Activated CD4-positive, alpha-beta T cell treated with anti-CD3 and anti-CD28 coated beads, Interleukin-2, amount 10 ng/mL, durations not matched to agents 24 days and 14 days (primary cell): ENCODE measurements around the gene KCNJ1. TPM values are rescaled to one million over a fixed set of nuclear protein-coding genes. Genes with fewer than 3 reads are reported as not detected.

Experiments
- DNase-seq: peaks from one replicate; pipeline ENCODE4 v3.0.0; 2022
- H3K27ac Mint-ChIP-seq: one replicate; pipeline ENCODE4 v1.8.0; 2022; ENCODE audit warnings: mild to moderate bottlenecking, mixed read lengths
- H3K27me3 Mint-ChIP-seq: one replicate; pipeline ENCODE4 v1.8.0; 2022; ENCODE audit warnings: mixed read lengths
- H3K36me3 Mint-ChIP-seq: one replicate; pipeline ENCODE4 v1.8.0; 2022; ENCODE audit warnings: low read depth, mild to moderate bottlenecking, mixed read lengths
- H3K4me1 Mint-ChIP-seq: one replicate; pipeline ENCODE4 v1.8.0; 2021; ENCODE audit warnings: mixed read lengths
- H3K4me3 Mint-ChIP-seq: one replicate; pipeline ENCODE4 v1.8.0; 2022; ENCODE audit warnings: mild to moderate bottlenecking, moderate library complexity, mixed read lengths
- H3K9me3 Mint-ChIP-seq: one replicate; pipeline ENCODE4 v1.8.0; 2021; ENCODE audit warnings: mixed read lengths
- intact Hi-C: fragments of 100-400 bp; cut with micrococcal nuclease; formaldehyde crosslinking; loops from one replicate; pipeline ENCODE4 v1.15.1; 2023
- total RNA-seq: library from RNA; stranded (reverse); gene quantifications from 2 replicates; pipeline ENCODE4 v1.2.3, GENCODE V29; 2022

The KCNJ1 gene
- total RNA-seq, 1 donor from 2014 or later = not detected

DNA sequence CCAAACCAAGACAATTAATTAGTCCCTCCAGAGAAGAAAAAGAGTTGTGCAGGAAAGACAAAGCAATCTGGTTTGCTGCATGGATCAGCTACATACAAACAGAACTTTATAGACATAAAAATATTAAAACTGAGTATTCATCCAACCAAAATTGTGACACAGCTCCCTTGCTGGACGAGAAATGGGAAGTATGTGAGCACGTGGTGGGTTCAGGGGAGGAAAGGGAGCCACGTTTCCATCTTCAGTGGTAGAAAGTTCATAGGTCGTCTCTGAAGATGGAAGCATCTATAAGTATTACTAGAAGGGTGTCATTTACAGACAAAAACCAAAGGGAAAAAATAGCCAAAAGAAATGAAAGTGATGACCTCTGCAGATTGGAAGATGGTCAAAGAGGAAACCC is 17.0 kb upstream of the KCNJ1 start:
- Mint-ChIP-seq H3K9me3 (no peaks in the 10 kb centered on the region), H3K36me3 (no peaks in the 10 kb centered on the region), H3K27ac (no peak overlapping the region), H3K4me1 (no peaks in the 10 kb centered on the region), H3K4me3 (no peak overlapping the region), H3K27me3 (peaks cover 54% of the 10 kb centered on the region)
- DNase-seq = no peak
- intact Hi-C loops = loop anchor here (1.0 to 5.0 kb wide), 2 partner anchors 72 to 233 kb away; no protein-coding TSS in a partner anchor

GRCh38 chr11:128882451-128882850 is 15.4 kb upstream of the KCNJ1 start:
- Mint-ChIP-seq H3K27me3 (peaks cover 46% of the 10 kb centered on the region), H3K27ac (no peak overlapping the region), H3K4me1 (no peaks in the 10 kb centered on the region), H3K9me3 (no peaks in the 10 kb centered on the region), H3K4me3 (no peak overlapping the region), H3K36me3 (no peaks in the 10 kb centered on the region)
- intact Hi-C loops = loop anchor here (5.0 kb wide), 1 partner anchor 235 kb away; no protein-coding TSS in a partner anchor
- no peak for DNase-seq

DNA sequence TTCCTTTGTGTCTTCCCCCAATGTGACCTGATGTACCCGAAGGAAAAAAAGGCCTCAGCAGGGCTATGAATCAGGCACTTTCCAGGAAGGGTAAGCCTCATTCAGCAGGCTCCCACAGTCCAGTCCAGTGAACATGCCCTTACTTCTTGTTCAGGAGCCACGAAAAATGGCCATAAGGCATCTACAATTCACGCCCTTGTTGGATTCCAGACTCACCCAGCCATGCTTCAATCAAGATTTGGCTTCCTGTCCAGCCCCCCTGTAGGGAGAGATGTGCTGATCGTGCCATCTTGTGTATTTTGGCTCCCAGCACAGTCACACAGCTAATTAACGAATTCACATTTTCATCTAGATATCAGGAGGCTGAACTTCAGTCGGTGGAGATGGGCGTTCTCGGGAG is 14.1 kb upstream of the KCNJ1 start:
- H3K9me3 Mint-ChIP-seq = no peaks in the 10 kb centered on the region
- no peaks in the 10 kb centered on the region for H3K4me1 Mint-ChIP-seq
- no peak for DNase-seq
- no peaks in the 10 kb centered on the region for H3K36me3 Mint-ChIP-seq
- H3K4me3 Mint-ChIP-seq = no peak overlapping the region
- H3K27me3 Mint-ChIP-seq = peaks cover 36% of the 10 kb centered on the region
- H3K27ac Mint-ChIP-seq = no peak overlapping the region
- intact Hi-C loops = loop anchor here (5.0 kb wide), 1 partner anchor 236 kb away; no protein-coding TSS in a partner anchor

DNA sequence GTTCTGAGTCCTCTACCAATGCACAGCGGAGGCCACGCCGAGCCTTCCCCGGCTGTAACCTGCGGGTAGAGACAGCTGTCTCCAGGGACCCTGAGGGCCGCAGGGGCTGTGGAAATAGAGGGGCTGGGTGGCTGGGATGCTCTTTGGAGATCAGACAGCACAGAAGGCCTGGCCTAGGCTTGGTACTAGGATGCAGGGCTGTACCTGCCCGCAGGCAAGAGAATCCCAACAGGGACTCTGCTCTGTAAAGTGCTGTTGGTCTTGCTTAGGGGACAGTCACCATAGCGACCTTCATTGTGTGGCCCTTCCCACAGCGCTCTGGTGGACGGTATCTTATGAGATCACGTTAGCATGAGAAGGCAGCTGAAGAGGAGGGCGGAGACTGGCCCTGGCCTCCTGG is 12.7 kb upstream of the KCNJ1 start:
- peaks cover 37% of the 10 kb centered on the region for H3K27me3 Mint-ChIP-seq
- no peak overlapping the region for H3K27ac Mint-ChIP-seq

GRCh38 chr11:128878455-128878854 is 11.4 kb upstream of the KCNJ1 start:
- H3K36me3 Mint-ChIP-seq = no peaks in the 10 kb centered on the region
- no peaks in the 10 kb centered on the region for H3K9me3 Mint-ChIP-seq
- no peak overlapping the region for H3K4me3 Mint-ChIP-seq
- DNase-seq = no peak
- intact Hi-C loops = no loop called here
- H3K4me1 Mint-ChIP-seq = no peaks in the 10 kb centered on the region
- peaks cover 38% of the 10 kb centered on the region for H3K27me3 Mint-ChIP-seq
- no peak overlapping the region for H3K27ac Mint-ChIP-seq

More for the DNA sequence above, 12.7 kb upstream of the KCNJ1 start:
- intact Hi-C loops = loop anchor here (5.0 kb wide), 1 partner anchor 237 kb away; no protein-coding TSS in a partner anchor
- Mint-ChIP-seq H3K9me3 (no peaks in the 10 kb centered on the region), H3K4me3 (no peak overlapping the region), H3K4me1 (no peaks in the 10 kb centered on the region), H3K36me3 (no peaks in the 10 kb centered on the region)
- no peak for DNase-seq

DNA sequence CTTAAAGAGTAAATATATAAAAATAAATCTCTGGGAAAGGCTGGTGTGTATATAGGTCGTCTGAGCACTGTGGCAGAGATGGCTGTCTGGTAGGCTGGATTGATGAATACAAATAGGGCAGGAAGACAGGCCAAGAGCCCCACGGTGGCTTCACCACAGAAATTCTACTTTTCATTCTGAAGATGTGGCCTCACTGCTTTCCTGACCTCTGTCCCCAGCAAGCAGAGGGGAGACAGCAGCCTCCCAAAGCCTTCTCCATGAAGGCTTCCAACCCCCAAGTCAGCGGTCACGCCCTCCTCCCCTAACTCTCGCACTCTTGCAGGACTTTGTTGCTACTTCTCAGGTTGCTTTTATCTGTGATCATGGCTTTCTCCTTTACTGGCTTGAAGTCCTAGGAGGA is 10.6 kb upstream of the KCNJ1 start:
- no peak for DNase-seq
- H3K4me3 Mint-ChIP-seq = no peak overlapping the region
- H3K27ac Mint-ChIP-seq = no peak overlapping the region
- intact Hi-C loops = no loop called here
- H3K27me3 Mint-ChIP-seq = peaks cover 34% of the 10 kb centered on the region
- H3K36me3 Mint-ChIP-seq = no peaks in the 10 kb centered on the region
- H3K9me3 Mint-ChIP-seq = no peaks in the 10 kb centered on the region
- H3K4me1 Mint-ChIP-seq = no peaks in the 10 kb centered on the region

- no peaks in the 10 kb centered on the region for H3K4me1 Mint-ChIP-seq
- no peak for DNase-seq
- H3K4me3 Mint-ChIP-seq = no peak overlapping the region
- peaks cover 26% of the 10 kb centered on the region for H3K27me3 Mint-ChIP-seq
- no peak overlapping the region for H3K27ac Mint-ChIP-seq
- intact Hi-C loops = no loop called here
- H3K9me3 Mint-ChIP-seq = no peaks in the 10 kb centered on the region
- H3K36me3 Mint-ChIP-seq = no peaks in the 10 kb centered on the region
Observed at GRCh38 chr11:128876133-128876650, 9.1 kb upstream of the KCNJ1 start.

DNA sequence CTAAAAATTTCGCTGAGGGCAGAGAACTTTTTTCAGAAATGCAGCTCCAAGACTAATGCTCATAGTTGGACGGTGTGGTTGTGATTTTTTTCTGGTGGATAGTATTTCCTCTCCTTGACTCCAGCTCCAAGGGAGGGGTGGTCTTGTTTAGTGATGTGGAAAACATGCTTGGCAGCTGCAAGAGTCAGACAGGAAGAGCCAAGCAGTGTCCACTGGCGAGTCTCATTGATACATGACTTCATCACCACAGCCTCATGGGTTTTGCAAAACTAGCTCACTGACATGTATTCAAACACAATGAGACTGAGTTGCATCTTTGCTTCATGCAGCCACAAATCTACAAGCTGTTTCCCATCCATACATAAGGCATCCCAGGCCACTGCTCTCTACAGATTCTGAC is 7.3 kb upstream of the KCNJ1 start:
- no peak for DNase-seq
- Mint-ChIP-seq H3K9me3 (no peaks in the 10 kb centered on the region), H3K27me3 (peaks cover 26% of the 10 kb centered on the region), H3K4me3 (no peak overlapping the region), H3K27ac (no peak overlapping the region), H3K36me3 (no peaks in the 10 kb centered on the region), H3K4me1 (no peaks in the 10 kb centered on the region)
- intact Hi-C loops = no loop called here

DNA sequence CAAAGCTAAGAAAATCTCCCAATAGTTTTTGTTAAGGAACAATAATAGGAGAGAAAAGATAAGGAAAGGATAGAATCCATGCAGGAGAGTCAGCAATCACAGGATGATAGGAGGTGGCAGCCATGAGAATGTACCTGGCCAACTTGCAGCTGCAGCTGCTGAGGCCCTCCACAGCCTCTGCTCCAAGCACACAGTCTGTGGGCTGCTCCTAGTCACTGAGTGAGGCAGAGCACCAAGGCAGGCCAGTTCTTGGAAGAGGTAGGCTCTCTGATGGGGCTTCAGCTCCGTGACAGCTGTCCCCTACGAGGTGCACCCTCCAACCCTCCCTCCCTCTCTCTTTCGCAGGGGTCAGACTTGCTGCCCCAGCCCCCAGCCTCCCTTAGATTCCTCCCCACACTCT is 5.5 kb upstream of the KCNJ1 start:
- DNase-seq = no peak
- no peaks in the 10 kb centered on the region for H3K4me1 Mint-ChIP-seq
- no peak overlapping the region for H3K4me3 Mint-ChIP-seq
- peaks cover 21% of the 10 kb centered on the region for H3K27me3 Mint-ChIP-seq
- no peaks in the 10 kb centered on the region for H3K9me3 Mint-ChIP-seq
- no peaks in the 10 kb centered on the region for H3K36me3 Mint-ChIP-seq
- no peak overlapping the region for H3K27ac Mint-ChIP-seq
- intact Hi-C loops = no loop called here

- H3K9me3 Mint-ChIP-seq = no peaks in the 10 kb centered on the region
- H3K36me3 Mint-ChIP-seq = no peaks in the 10 kb centered on the region
- no peak for DNase-seq
- no peaks in the 10 kb centered on the region for H3K4me1 Mint-ChIP-seq
- peaks cover 21% of the 10 kb centered on the region for H3K27me3 Mint-ChIP-seq
- intact Hi-C loops = no loop called here
- H3K27ac Mint-ChIP-seq = no peak overlapping the region
- H3K4me3 Mint-ChIP-seq = no peak overlapping the region
Observed at GRCh38 chr11:128872094-128872493, 5.0 kb upstream of the KCNJ1 start.

DNA sequence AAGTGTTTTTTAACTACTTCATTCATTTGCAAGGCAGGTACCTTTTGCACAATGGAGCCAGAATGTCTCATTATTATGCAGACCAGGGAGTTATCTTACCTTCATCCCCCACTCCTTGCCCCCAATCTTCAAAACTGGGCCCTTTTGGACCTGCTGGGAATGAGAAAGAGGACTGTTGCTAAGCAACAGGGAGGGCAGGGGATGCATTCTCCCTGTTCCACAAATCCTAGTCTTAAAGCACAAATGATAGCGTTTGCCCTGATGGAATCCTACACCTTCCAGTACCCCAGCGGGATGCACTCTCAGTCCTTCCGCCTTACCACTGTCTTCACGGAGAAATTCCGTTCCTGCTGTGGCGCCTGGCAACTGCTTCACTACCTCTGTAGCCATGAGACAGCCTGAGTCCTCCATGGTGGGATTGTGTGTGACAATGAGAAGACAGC is 4.1 kb upstream of the KCNJ1 start:
- intact Hi-C loops = no loop called here
- Mint-ChIP-seq H3K4me1 (no peaks in the 10 kb centered on the region), H3K9me3 (no peaks in the 10 kb centered on the region), H3K4me3 (no peak overlapping the region), H3K36me3 (no peaks in the 10 kb centered on the region), H3K27ac (no peak overlapping the region), H3K27me3 (peaks cover 21% of the 10 kb centered on the region)
- no peak for DNase-seq

GRCh38 chr11:128868841-128869671 is 2.0 kb upstream of the KCNJ1 start:
- Mint-ChIP-seq H3K27me3 (peaks cover 11% of the 10 kb centered on the region), H3K36me3 (no peaks in the 10 kb centered on the region), H3K4me3 (no peak overlapping the region), H3K4me1 (no peaks in the 10 kb centered on the region), H3K27ac (no peak overlapping the region), H3K9me3 (no peaks in the 10 kb centered on the region)
- intact Hi-C loops = loop anchor here (5.0 kb wide), 1 partner anchor 582 kb away; no protein-coding TSS in a partner anchor
- DNase-seq = peak; percentile 80

GRCh38 chr11:128865490-128865889 is 1.6 kb downstream of the KCNJ1 start:
- no peak overlapping the region for H3K27ac Mint-ChIP-seq
- H3K4me1 Mint-ChIP-seq = no peaks in the 10 kb centered on the region
- DNase-seq = no peak
- H3K27me3 Mint-ChIP-seq = peaks cover 3% of the 10 kb centered on the region
- no peaks in the 10 kb centered on the region for H3K9me3 Mint-ChIP-seq
- intact Hi-C loops = loop anchor here (5.0 kb wide), 1 partner anchor 578 kb away; no protein-coding TSS in a partner anchor
- no peaks in the 10 kb centered on the region for H3K36me3 Mint-ChIP-seq
- no peak overlapping the region for H3K4me3 Mint-ChIP-seq

GRCh38 chr11:128862908-128863660 is 4.0 kb downstream of the KCNJ1 start:
- Mint-ChIP-seq H3K27ac (no peak overlapping the region), H3K9me3 (no peaks in the 10 kb centered on the region), H3K4me1 (peaks cover 3% of the 10 kb centered on the region), H3K36me3 (no peaks in the 10 kb centered on the region), H3K27me3 (peaks cover 7% of the 10 kb centered on the region), H3K4me3 (no peak overlapping the region)
- intact Hi-C loops = no loop called here
- DNase-seq = no peak
